SKM-1 treated with dmso at 0.1 percent for 144 hours (cell line): Measurements from ENCODE around the gene MET.
"Not testable (repeated sequence)": the region's sequence is repeated elsewhere in the genome, so short reads cannot be mapped to it uniquely, and the experiment has no call there.

ENCODE experiments used
- DNase-seq: peaks from one replicate; lab custom pipeline; 2025; ENCODE audit not compliant: unreplicated experiment; lab: John Stamatoyannopoulos, UW

Gene MET

GRCh38 chr7:116726149-116726548, 54.2 kb downstream of the MET start:
- DNase-seq = no peak

- no peak for DNase-seq
These were observed 54.9 kb downstream of the MET start for GRCh38 chr7:116726713-116727431.

GRCh38 chr7:116727432-116728009, 55.5 kb downstream of the MET start:
- no peak for DNase-seq

DNA sequence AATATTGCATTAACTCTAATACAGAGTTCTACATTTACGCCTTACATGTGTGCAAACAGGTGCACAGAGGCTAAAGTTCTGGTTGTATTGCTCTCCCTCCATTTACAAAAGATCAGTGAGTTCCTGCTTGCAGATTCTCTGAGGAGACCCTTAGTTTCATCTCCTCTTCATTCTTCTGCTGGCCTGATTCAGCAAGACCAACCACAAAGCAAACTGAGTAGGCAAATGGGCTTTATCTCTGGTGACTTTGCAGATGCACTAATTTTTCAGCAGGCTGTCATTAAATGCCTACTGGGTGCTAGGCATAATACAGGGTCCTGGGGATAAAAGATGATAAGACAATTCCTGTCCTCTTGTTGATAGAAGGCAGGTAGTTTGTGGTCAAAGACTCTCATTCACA, 56.4 kb downstream of the MET start:
- DNase-seq = no peak

DNA sequence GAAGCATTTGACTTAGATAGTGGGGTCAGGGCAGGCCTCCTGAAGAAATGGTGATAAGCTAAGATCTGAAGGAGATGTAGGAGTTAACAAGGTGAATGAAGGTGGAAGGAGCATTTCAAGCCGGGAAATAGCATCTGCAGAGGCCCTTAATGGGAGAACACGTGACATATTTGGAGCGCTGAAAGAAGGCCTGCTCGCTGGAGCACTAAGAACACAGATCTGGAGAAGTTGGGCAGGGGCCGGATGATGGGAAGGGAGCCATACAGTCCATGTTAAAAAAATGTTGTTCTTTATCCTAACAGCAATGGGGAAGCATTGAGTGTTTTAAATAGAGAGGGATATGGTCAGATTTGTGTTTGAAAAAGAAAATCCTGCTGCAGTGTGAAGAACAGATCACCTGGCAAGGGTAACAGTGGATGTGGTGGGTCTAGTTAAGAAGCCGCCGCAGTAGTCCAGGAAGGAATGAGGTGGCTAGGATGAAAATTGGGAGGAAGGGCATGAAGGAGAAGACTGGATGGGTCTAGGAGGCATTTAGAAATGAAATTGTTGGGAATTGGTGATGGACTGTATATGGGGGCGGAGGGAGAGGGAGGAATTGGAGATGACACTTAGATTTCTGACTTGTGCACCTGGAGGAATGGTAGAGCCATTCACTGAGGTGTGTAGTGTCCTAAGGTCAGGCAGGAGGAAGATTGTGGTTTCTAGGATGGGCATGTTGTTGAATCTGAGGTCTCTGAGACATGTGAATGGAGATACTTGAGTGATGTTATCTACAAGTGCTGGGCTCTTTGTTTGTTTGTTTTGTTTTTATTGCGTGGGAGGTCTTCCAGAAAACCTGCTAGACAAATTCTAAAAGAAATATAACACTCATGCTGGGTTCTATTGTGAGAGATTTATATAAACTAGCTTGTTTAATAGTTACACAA, 58.4 kb downstream of the MET start:
- no peak for DNase-seq

DNA sequence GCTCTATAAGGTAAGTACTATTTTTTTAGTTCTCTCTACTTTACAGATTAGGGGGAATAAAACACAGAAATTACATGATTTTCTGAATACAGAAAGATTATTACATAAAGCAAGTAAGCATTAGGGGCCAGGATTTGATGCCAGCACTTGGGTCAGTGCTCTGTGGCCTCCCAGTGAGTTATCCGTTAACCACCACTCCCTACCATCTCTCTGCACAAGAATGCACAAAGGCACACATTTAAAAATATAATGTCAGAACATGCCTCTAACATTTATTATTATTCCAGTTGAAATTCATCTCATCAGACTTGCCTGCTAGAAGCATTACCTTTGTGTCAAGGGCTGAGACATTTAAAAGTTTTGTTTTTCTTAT, 59.0 kb downstream of the MET start:
- no peak for DNase-seq

GRCh38 chr7:116731445-116732335, 59.7 kb downstream of the MET start:
- no peak for DNase-seq

DNA sequence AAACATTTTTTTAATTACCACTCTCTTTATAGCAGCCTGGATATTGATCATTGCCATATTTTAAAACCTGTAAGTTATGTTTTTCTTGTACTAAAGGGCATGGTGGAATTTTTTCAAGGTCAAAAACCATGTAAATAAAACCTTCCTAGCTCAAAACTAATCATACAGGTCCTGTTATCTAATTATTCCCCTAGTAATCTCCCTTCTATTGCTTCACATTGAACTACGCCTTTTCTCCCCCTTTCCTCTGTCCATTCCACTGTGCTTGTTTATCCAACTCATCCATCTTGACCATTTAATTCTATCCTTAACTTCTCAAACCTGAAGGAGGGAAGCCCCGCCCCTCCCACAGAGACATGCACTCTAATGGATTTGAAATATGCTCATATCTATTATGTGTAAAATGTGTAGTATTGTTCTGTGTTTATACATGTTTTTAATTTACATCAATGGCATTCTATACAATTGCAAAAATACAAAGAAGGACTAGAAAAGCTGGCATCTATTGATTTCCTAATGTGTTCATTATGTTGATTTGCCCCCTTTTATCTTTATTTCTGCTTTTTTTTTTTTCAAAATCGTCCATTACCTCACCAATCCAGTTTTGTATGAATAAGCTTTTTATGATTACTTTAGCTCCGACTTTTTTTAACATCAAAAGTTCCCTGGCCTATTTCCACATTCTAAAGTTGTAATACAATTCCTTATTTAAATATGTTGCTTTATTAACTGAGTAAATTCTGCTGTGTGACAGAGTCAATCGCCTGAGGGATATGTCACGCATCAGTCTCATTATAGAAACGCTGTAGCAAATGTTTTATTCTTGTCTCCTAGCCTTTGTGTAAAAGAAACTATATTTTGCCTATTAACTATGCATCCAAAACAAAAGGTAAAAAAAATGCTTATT, 61.0 kb downstream of the MET start:
- no peak for DNase-seq

- no peak for DNase-seq
These were observed 62.1 kb downstream of the MET start for GRCh38 chr7:116733924-116734580.

DNA sequence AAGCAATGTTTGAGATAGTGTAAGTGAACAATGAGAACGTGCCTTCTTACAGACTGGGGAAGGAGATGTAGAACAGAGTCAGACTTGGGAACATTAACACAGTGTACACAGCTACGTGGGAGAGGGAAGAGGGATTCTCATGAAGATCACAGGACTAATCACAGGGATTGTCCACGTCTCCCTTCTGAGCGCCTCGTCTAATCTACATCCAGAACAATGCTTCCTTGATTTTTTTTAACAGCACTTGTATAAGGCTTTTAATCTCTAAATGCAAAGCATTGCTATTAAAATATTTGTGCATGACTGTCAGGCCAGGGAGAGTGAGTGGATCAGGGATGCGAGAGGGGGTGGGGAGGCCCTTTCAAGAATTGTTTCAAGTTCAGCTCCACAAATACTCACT, 62.7 kb downstream of the MET start:
- no peak for DNase-seq

DNA sequence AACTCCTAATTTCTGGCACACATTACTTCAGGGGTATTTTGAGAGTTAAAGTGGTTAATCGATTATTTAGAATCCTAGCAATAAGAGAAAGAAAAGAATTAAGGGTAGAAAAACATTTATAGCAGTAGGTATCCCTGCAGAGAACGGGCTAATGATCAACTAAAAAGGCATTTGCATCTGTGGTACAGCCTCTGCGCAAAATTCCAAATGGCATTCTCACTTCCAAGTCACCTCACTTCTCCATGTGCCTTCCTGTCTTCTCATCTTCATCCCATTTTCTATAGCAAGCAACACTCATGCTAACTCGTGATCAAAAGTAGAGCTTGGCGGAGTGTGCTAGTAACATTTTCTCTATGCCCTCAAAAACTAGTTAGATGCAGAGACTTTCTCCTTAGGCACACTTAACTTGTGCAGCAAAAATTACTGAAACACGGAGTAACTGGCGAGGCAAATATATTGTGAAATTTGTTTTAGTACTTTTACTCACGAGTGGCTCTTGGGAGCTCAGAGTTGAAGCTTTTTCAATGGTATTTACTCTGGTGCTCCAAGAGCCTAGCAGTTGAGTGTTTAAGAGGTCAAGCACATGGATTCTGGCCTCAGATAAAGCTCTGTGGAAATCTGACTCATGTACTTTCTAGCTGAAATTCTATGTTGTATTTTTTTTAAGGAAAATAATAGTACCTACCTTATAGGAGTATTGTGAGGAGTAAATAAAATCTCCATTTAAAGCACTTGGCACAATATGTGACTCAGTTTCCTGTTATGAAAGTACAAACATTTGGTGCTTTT, 65.1 kb downstream of the MET start:
- DNase-seq = no peak

- DNase-seq = no peak
These were observed 66.4 kb downstream of the MET start for GRCh38 chr7:116738378-116738777.

DNA sequence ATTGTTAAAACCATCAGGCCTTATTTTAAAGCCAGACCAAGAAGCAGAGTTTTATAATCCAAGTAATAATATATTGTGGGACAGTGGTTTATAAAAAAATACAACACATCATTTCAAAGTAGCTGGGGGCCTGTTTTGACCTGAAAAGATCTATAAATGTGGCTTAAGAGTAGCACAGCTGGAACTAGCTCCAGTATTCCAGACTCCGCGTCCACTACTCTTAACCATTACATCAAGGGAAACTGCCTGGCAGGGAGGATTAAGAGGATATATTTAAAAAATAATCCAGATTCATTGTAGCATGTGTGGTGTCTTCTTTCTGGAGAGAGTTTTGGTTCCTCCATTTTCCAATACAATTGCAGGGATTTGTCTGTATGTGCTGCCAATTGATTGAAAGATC, 67.3 kb downstream of the MET start:
- DNase-seq = no peak

DNA sequence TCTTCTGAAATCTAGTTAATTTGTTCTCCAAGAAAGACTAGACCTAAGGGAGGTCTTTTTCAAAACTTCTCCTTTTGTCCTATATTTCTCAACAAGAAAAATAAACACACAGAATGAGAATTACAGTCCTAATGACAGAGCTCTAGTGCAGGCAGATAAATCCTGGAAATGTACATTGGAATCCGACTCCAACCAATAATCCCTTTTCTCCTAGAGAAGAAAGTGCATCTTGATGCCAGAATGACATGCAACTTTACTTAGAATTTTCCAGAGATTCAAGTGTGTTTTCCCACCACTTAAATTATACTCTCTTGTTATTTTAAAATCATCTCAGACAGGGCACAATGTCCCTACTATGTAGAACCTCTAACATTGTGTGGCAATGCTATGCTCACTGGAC, 68.2 kb downstream of the MET start:
- DNase-seq = no peak

DNA sequence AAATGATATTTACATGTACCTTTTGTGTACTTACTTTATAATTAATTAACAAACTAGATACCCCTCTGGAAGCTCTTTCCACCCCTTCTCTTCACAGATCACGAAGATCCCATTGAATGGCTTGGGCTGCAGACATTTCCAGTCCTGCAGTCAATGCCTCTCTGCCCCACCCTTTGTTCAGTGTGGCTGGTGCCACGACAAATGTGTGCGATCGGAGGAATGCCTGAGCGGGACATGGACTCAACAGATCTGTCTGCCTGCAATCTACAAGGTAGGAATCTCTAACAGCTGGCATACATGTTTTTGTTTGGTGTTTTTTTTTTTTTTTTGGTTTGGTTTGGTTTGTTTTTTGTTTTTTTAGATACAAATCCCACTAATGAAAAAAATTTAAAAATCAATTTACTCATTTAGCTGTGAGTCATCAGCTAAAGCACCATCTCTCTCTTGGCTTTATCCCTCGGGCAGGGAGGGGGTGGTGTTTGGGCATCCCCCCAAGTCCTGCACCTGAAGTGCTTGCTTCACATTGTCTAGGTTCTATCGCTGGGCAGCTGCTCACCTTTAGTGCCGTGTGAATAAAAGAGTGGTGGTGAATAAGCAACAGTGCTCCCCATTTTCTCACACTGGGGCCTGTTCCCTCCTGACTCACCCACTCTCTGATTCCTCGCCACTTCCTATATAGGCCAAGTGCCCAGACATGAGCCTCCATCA, 68.9 kb downstream of the MET start:
- no peak for DNase-seq

DNA sequence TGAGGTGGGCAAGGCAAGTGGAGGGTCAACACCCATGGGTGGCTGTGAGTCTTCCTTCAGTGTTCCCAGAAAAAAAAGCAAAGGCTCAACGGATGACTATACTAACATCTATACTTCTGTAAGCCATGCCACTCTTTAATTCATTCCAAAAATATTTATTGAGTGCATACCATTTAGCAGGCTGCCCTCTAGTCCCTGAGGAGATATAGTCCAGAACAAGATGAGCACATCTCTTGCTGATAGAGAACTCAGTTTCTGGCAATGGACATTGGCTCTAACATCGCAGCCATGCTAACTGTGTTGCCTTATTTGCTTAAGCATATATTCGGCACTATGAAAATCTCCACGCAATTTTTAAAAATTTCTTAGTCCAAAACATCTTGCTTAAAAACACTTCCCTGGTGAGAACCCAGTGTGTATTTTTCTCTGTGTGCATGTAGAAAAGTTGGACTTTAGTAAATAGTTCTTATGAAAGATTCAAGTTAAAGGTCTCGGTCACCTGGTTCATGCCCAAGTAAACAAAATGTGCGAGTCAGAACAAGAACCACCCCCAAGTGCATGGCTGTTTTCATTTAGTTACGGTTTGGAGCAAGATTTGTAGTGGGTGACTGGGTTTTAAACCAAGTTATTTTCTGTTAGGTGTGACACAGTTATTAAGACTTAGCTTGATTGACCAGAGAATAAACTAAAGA, 69.8 kb downstream of the MET start:
- DNase-seq = no peak

DNA sequence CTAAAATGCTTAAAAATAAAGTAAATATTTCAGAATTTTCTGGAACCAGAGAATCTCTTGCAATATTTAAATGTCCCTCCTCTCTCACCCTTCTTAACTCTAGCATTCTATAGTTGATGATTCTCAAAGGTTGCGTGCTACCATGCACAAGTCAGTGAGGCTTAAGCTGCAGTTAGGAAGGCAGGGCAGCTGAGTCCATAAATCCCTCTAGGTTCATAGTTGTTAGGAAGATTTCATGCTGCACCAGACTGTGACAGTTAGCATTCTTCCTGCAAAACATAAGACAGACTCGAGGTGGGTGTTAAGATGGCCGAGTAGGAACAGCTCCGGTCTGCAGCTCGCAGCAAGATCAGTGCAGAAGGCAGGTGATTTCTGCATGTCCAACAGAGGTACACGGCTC, 70.6 kb downstream of the MET start:
- no peak for DNase-seq

- not testable (repeated sequence) for DNase-seq
These were observed 71.8 kb downstream of the MET start for GRCh38 chr7:116743835-116744234.
